Transverse colon (tissue), 4 donors: ENCODE results near the gene DOCK6.

Source experiments
- CTCF ChIP-seq, 5 experiments: fragments of 200-600 bp in 3 of 5; fragments of 450-650 bp in 2 of 5; sonication (generic) in 3 of 5; IDR thresholded peaks; 1 replicate in 2 of 5; 2 replicates in 3 of 5; pipeline ENCODE4 v1.5.1; 2016 to 2017; ENCODE audit warnings: antibody characterized with exemption in 5 of 5, inconsistent platforms in 3 of 5, mild to moderate bottlenecking in 2 of 5, moderate library complexity in 1 of 5
- EP300 ChIP-seq: sonication (generic); formaldehyde crosslinking; IDR thresholded peaks from one replicate; pipeline ENCODE4 v1.6.1; 2017; ENCODE audit warnings: antibody characterized with exemption, low read depth
- POLR2A ChIP-seq: fragments of 450-650 bp; IDR thresholded peaks from one replicate; pipeline ENCODE4 v1.6.1; 2016; ENCODE audit warnings: antibody characterized with exemption, mild to moderate bottlenecking, moderate library complexity
- POLR2AphosphoS5 ChIP-seq, 3 donors: sonication (generic); formaldehyde crosslinking; IDR thresholded peaks; one replicate each; pipeline ENCODE4 v1.6.1; 2016; ENCODE audit warnings: antibody characterized with exemption in 3 of 3

- TF ChIP-seq EP300 (no peak), CTCF (IDR thresholded peaks at IDR 0.05) (no peak), POLR2AphosphoS5 (IDR thresholded peaks at IDR 0.05) (no peak), POLR2A (no peak)
These were observed 3.0 kb upstream of the DOCK6 start for GRCh38 chr19:11265177-11265784.
